HL-60 (cell line): ENCODE measurements around the gene PTPRN2.

ENCODE experiments used
- DNase-seq, 2 experiments: peaks; one replicate each; pipeline ENCODE4 v3.0.0-alpha.2; 2010 to 2020; ENCODE audit warnings: low read depth in 1 of 2, low spot score in 1 of 2
- H3K27ac ChIP-seq: fragments of 250-450 bp; sonication (Bioruptor Pico); replicated peaks from 2 replicates; pipeline ENCODE4 v1.5.1; 2020; ENCODE audit warnings: mild to moderate bottlenecking, moderate library complexity
- H3K27me3 ChIP-seq: fragments of 250-450 bp; sonication (Bioruptor Pico); 2 replicates; pipeline ENCODE4 v1.5.1; 2021; ENCODE audit warnings: mild to moderate bottlenecking, moderate library complexity; ENCODE audit not compliant: insufficient read depth, poor library complexity, severe bottlenecking
- H3K4me3 ChIP-seq: replicated peaks from 2 replicates; pipeline ENCODE4 v1.5.1; 2011; ENCODE audit warnings: mild to moderate bottlenecking, control low read depth, low read length; ENCODE audit not compliant: insufficient read depth
- CTCF ChIP-seq: IDR thresholded peaks from one replicate; pipeline ENCODE4 v1.5.1; 2011; ENCODE audit warnings: low read length, control low read depth, inconsistent platforms; ENCODE audit not compliant: insufficient read depth
- GABPA ChIP-seq: IDR thresholded peaks from 2 replicates; pipeline ENCODE4 v1.6.1; 2012; ENCODE audit warnings: low read depth
- POLR2AphosphoS5 ChIP-seq: IDR thresholded peaks from 2 replicates; pipeline ENCODE4 v1.6.1; 2012; ENCODE audit warnings: low read depth
- REST ChIP-seq: IDR thresholded peaks from 2 replicates; pipeline ENCODE4 v1.6.1; 2012; ENCODE audit warnings: low read depth; ENCODE audit not compliant: insufficient replicate concordance
- SPI1 ChIP-seq: IDR thresholded peaks from 2 replicates; pipeline ENCODE4 v1.6.1; 2012; ENCODE audit warnings: low read depth, mild to moderate bottlenecking, borderline replicate concordance

PTPRN2 gene

GRCh38 chr7:157771689-157772088 is 815.9 kb downstream of the PTPRN2 start:
- TF ChIP-seq POLR2AphosphoS5 (no peak), REST (no peak), GABPA (no peak), SPI1 (no peak), CTCF (no peak)
- H3K4me3 ChIP-seq: no peak overlapping the region
- no peak overlapping the region for H3K27ac ChIP-seq
- DNase-seq: no peak
- peaks cover 6% of the 10 kb centered on the region for H3K27me3 ChIP-seq

- Histone ChIP-seq H3K4me3 (no peak overlapping the region), H3K27ac (no peak overlapping the region), H3K27me3 (peaks cover 6% of the 10 kb centered on the region)
- no peak for TF ChIP-seq REST
- no peak for TF ChIP-seq POLR2AphosphoS5
- no peak for TF ChIP-seq SPI1
- TF ChIP-seq CTCF: no peak
- TF ChIP-seq GABPA: no peak
- DNase-seq: no peak
These were observed 816.8 kb downstream of the PTPRN2 start for GRCh38 chr7:157770716-157771320.

GRCh38 chr7:157769526-157770215 is 818.0 kb downstream of the PTPRN2 start:
- no peak for TF ChIP-seq CTCF
- no peak for TF ChIP-seq REST
- TF ChIP-seq POLR2AphosphoS5: no peak
- no peak for TF ChIP-seq SPI1
- no peak for DNase-seq
- H3K27ac ChIP-seq: no peak overlapping the region
- H3K27me3 ChIP-seq: peaks cover 6% of the 10 kb centered on the region
- H3K4me3 ChIP-seq: no peak overlapping the region
